HepG2 (cell line): ENCODE results near the gene EMC1. TPM values are rescaled to one million over a fixed set of nuclear protein-coding genes. Genes with fewer than 3 reads are reported as not detected.
A peak's percentile ranks its signal among the peaks of the same experiment; 100 is the strongest.

Experiments
- CHD2 ChIP-seq: IDR thresholded peaks from 2 replicates; pipeline ENCODE4 v1.6.1; 2011; ENCODE audit warnings: low read depth, low read length, improper control_type of control experiment
- DBP ChIP-seq: sonication (generic); formaldehyde crosslinking; IDR thresholded peaks from 2 replicates; pipeline ENCODE4 v1.4.0; 2020; ENCODE audit warnings: missing genetic modification reagents; ENCODE audit errors: not compliant biosample characterization
- FOXC1 ChIP-seq: sonication (generic); formaldehyde crosslinking; IDR thresholded peaks from 2 replicates; pipeline ENCODE4 v1.8.0; 2022; ENCODE audit warnings: mild to moderate bottlenecking, missing genetic modification reagents, borderline replicate concordance
- GATAD1 ChIP-seq: IDR thresholded peaks from 2 replicates; pipeline ENCODE4 v1.6.1; 2016; ENCODE audit warnings: missing genetic modification reagents, missing compliant biosample characterization
- HOXA3 ChIP-seq: sonication (generic); formaldehyde crosslinking; IDR thresholded peaks from 2 replicates; pipeline ENCODE4 v1.5.0; 2020; ENCODE audit warnings: missing genetic modification reagents
- NKX3-1 ChIP-seq: sonication (generic); formaldehyde crosslinking; IDR thresholded peaks from 2 replicates; pipeline ENCODE4 v1.5.0; 2020; ENCODE audit warnings: missing genetic modification reagents
- REST ChIP-seq, 2 experiments: IDR thresholded peaks; 2 replicates each; pipeline ENCODE4 v1.6.1; 2011 to 2012; ENCODE audit warnings: low read length in 2 of 2, borderline replicate concordance in 1 of 2, low read depth in 1 of 2, mild to moderate bottlenecking in 1 of 2, moderate library complexity in 1 of 2
- RFX5 ChIP-seq: IDR thresholded peaks from 2 replicates; pipeline ENCODE4 v1.6.1; 2011; ENCODE audit warnings: low read depth, low read length, improper control_type of control experiment
- SIN3A ChIP-seq: IDR thresholded peaks from 2 replicates; pipeline ENCODE4 v1.6.1; 2011; ENCODE audit warnings: low read depth, mild to moderate bottlenecking, control low read depth, low read length, borderline replicate concordance
- ZC3H4 ChIP-seq: sonication (generic); formaldehyde crosslinking; IDR thresholded peaks from 2 replicates; pipeline ENCODE4 v1.4.0; 2020; ENCODE audit warnings: missing genetic modification reagents, borderline replicate concordance
- ZNF256 ChIP-seq: sonication (generic); formaldehyde crosslinking; conservative IDR thresholded peaks from 2 replicates; pipeline ENCODE4 v1.4.0; 2020; ENCODE audit warnings: missing genetic modification reagents
- ZNF264 ChIP-seq: sonication (generic); formaldehyde crosslinking; IDR thresholded peaks from 2 replicates; pipeline ENCODE4 v1.4.0; 2020; ENCODE audit warnings: missing genetic modification reagents
- ZNF577 ChIP-seq: sonication (generic); formaldehyde crosslinking; IDR thresholded peaks from 2 replicates; pipeline ENCODE4 v1.4.0; 2020; ENCODE audit warnings: mild to moderate bottlenecking, low read depth, missing genetic modification reagents, borderline replicate concordance
- polyA plus RNA-seq, 8 experiments: library from polyadenylated mRNA; depleted of rRNA in 3 of 8; stranded (reverse) in 7 of 8; unstranded in 1 of 8; fragments of >200 nt; fragmentation: Illumina TruSeq in 4 of 8; extraction: Trizol in 4 of 8; gene quantifications; 2 replicates each; pipeline versions ENCODE4 v1.2.1 to v1.2.3, GENCODE V29; 2011 to 2016; ENCODE audit warnings: low read depth in 4 of 8, missing spikeins in 1 of 8, mixed read lengths in 1 of 8; ENCODE audit not compliant: insufficient read depth in 1 of 8
- total RNA-seq, 5 experiments: library from RNA; depleted of rRNA; stranded (reverse); fragments of >200 nt; fragmentation: Illumina TruSeq; extraction: Trizol; gene quantifications; 2 replicates each; pipeline ENCODE4 v1.2.3, GENCODE V29; 2016; ENCODE audit warnings: low read depth in 1 of 5
- TF ChIP-seq, protein P1 (sequence below): IDR thresholded peaks from 2 replicates; pipeline ENCODE4 v1.6.1; 2012; ENCODE audit warnings: low read length, improper control_type of control experiment
- TF ChIP-seq, protein P2 (sequence below): sonication (generic); formaldehyde crosslinking; IDR thresholded peaks from 2 replicates; pipeline ENCODE4 v1.5.1; 2020; ENCODE audit warnings: missing genetic modification reagents, mild to moderate bottlenecking, borderline replicate concordance
- TF ChIP-seq, protein P3 (sequence below): sonication (generic); formaldehyde crosslinking; IDR thresholded peaks from 2 replicates; pipeline ENCODE4 v1.4.0; 2020; ENCODE audit warnings: mild to moderate bottlenecking, missing genetic modification reagents

Gene EMC1
- total and polyA plus RNA-seq, 2 of the 13 experiments (the other 11 are each of a cell fraction or from before 2014, with no cell fraction given): 38.0 to 61.3 TPM

GRCh38 chr1:19251305-19252196 is at the start of gene EMC1, which contains the start of gene MRTO4 (continued):
- TF ChIP-seq, protein P1, sequence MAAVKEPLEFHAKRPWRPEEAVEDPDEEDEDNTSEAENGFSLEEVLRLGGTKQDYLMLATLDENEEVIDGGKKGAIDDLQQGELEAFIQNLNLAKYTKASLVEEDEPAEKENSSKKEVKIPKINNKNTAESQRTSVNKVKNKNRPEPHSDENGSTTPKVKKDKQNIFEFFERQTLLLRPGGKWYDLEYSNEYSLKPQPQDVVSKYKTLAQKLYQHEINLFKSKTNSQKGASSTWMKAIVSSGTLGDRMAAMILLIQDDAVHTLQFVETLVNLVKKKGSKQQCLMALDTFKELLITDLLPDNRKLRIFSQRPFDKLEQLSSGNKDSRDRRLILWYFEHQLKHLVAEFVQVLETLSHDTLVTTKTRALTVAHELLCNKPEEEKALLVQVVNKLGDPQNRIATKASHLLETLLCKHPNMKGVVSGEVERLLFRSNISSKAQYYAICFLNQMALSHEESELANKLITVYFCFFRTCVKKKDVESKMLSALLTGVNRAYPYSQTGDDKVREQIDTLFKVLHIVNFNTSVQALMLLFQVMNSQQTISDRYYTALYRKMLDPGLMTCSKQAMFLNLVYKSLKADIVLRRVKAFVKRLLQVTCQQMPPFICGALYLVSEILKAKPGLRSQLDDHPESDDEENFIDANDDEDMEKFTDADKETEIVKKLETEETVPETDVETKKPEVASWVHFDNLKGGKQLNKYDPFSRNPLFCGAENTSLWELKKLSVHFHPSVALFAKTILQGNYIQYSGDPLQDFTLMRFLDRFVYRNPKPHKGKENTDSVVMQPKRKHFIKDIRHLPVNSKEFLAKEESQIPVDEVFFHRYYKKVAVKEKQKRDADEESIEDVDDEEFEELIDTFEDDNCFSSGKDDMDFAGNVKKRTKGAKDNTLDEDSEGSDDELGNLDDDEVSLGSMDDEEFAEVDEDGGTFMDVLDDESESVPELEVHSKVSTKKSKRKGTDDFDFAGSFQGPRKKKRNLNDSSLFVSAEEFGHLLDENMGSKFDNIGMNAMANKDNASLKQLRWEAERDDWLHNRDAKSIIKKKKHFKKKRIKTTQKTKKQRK: no peak
- TF ChIP-seq, protein P2, sequence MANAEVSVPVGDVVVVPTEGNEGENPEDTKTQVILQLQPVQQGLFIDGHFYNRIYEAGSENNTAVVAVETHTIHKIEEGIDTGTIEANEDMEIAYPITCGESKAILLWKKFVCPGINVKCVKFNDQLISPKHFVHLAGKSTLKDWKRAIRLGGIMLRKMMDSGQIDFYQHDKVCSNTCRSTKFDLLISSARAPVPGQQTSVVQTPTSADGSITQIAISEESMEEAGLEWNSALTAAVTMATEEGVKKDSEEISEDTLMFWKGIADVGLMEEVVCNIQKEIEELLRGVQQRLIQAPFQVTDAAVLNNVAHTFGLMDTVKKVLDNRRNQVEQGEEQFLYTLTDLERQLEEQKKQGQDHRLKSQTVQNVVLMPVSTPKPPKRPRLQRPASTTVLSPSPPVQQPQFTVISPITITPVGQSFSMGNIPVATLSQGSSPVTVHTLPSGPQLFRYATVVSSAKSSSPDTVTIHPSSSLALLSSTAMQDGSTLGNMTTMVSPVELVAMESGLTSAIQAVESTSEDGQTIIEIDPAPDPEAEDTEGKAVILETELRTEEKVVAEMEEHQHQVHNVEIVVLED: peak; percentile 88
- TF ChIP-seq REST (IDR thresholded peaks at IDR 0.05; ENCODE audit: borderline replicate concordance in 1 of 2, low read depth in 1 of 2, low read length in 2 of 2) (no peak; a peak in 1 of 4 replicates), ZNF256 (no peak), GATAD1 (CRISPR knock-in tag) (peak; percentile 98), RFX5 (no peak), CHD2 (peak; percentile 89), FOXC1 (peak; percentile 85; the same call in 1 of the 2 replicates), HOXA3 (CRISPR knock-in tag) (peak; percentile 90), ZC3H4 (CRISPR knock-in tag) (no peak), SIN3A (peak; percentile 89), ZNF264 (peak; percentile 35; the same call in 1 of the 2 replicates), DBP (CRISPR knock-in tag) (no peak), NKX3-1 (CRISPR knock-in tag) (no peak; the same call in 1 of the 2 replicates), ZNF577 (CRISPR knock-in tag) (no peak)
- TF ChIP-seq, protein P3, sequence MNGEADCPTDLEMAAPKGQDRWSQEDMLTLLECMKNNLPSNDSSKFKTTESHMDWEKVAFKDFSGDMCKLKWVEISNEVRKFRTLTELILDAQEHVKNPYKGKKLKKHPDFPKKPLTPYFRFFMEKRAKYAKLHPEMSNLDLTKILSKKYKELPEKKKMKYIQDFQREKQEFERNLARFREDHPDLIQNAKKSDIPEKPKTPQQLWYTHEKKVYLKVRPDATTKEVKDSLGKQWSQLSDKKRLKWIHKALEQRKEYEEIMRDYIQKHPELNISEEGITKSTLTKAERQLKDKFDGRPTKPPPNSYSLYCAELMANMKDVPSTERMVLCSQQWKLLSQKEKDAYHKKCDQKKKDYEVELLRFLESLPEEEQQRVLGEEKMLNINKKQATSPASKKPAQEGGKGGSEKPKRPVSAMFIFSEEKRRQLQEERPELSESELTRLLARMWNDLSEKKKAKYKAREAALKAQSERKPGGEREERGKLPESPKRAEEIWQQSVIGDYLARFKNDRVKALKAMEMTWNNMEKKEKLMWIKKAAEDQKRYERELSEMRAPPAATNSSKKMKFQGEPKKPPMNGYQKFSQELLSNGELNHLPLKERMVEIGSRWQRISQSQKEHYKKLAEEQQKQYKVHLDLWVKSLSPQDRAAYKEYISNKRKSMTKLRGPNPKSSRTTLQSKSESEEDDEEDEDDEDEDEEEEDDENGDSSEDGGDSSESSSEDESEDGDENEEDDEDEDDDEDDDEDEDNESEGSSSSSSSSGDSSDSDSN: peak; percentile 68
